HL-60/S4 treated with retinoic acid at 250 ng/mL for 4 days and 3 days (cell line): ENCODE results near the gene GTPBP6.
"Not testable (repeated sequence)": the region's sequence is repeated elsewhere in the genome, so short reads cannot be mapped to it uniquely, and the experiment has no call there.

ENCODE experiments used
- in situ Hi-C: fragments of 300-500 bp; cut with MboI; formaldehyde crosslinking; loops from 2 replicates; pipeline ENCODE4 v1.7.0; 2022; ENCODE audit warnings: low sequenced_read_pairs

The GTPBP6 gene

DNA sequence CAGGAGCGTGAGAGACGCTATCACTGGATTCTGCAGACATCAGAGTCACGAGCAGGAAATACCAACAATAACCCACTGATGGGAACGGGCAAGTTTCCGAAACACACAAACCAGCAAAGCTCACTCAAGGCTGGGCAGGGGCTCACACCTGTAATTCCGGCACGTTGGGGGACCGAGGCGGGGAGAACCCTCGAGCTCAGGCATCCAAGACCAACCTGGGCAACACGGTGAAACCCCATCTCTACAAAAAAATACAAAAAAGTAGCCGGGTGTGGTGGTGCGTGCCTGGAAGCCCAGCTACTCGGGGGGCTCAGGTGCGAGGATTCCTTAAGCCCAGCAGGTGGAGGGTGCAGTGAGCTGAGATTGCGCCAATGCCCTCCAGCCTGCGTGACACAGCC, 17.2 kb upstream of the GTPBP6 start:
- in situ Hi-C loops: no loop called here

- in situ Hi-C loops: no loop called here
These were observed 16.6 kb upstream of the GTPBP6 start for GRCh38 chrX:334971-335757.

GRCh38 chrX:334331-334891, 15.8 kb upstream of the GTPBP6 start:
- in situ Hi-C loops: no loop called here

- in situ Hi-C loops: no loop called here
These were observed 15.2 kb upstream of the GTPBP6 start for GRCh38 chrX:333611-334311.

DNA sequence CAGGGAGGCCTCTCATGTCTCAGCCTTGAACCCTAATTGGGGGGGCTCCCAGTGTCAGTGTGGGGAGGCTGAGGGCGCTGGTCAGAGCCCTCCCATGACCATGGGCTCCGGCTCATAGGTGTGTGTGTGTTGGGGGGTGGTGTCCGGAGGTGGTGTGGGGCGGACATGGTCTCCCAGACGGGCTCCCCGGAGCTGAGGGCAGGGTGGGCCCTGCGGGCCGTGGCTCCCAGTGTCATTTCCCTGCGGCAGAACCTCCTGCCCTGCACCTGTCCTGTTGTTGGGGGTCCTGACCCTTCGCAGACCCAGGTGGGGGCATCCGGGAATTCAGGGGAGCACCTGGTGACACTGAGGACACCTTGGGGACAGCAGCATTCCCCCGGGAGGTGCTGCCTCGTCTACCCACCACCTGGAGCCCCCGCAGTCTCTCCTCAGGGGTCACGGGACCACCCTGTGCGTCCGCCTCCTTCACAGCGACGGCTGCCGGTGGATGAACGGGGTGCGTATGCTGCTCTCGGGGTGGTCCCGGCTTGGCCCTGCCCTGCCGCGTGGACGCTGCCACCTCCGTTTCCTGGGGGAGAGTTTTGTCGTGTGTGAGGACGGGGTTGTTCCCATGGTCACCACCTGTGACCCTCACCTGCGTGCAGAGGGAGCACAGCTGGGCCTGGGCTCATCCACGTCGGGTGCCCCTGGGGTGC, 14.5 kb upstream of the GTPBP6 start:
- in situ Hi-C loops: no loop called here

GRCh38 chrX:332496-332860, 13.9 kb upstream of the GTPBP6 start:
- in situ Hi-C loops: no loop called here

- in situ Hi-C loops: no loop called here
These were observed 13.4 kb upstream of the GTPBP6 start for GRCh38 chrX:331825-332495.

DNA sequence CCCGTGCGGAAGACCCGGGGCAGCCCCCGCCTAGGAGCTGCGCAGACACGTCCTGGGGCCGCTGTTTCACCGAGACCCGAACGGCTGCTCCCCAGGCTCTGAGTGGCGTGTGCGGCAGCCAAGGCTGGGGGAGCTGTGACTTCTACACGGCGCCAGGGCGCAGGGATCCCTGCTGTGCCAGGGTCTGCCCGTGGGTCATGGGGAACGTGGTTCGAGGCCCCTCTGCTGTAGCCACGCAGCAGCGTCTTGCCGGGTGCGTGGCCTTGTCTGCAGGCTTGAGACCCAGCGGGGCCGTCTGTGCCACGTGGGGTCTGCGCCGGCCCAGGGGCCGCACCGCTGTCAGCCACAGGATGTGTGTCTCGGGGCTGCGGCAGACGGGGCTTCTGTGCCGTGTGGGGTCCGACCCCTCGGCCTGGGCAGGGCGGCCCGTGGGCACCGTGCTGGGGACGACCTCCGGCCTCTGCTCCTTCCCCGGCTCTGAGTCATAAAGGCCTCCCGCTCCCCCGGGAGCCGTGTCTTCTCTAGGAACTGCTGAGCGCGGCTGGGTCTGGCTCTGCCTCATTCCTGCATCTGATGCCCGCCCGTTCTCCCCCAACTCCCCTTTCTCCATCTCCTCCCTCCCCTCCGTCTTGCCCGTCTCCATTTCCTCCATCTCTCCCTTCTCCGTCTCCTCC, 12.7 kb upstream of the GTPBP6 start:
- in situ Hi-C loops: no loop called here

DNA sequence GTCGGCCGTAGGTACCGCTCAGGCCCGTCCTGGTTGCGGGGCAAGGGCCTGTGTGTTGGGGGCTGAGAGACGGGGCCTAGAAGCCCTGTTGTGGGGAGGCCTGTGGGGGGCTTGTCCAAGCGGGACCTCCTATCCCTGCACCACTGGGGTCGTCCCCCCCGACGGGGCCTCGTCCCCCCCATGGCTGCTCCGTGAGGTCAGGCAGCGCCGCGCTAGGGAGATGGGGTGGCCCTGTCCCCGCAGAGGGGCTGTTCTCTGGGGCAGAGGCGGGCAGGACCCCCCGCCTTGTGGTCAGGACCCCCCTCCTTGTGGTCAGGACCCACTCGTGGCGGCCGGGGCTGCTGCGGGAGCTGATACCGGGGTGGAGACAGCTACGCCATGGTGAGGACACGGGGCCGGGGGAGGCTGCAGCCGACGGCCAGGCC, 12.1 kb upstream of the GTPBP6 start:
- in situ Hi-C loops: no loop called here

GRCh38 chrX:330141-330725, 11.6 kb upstream of the GTPBP6 start:
- in situ Hi-C loops: not testable (repeated sequence)

DNA sequence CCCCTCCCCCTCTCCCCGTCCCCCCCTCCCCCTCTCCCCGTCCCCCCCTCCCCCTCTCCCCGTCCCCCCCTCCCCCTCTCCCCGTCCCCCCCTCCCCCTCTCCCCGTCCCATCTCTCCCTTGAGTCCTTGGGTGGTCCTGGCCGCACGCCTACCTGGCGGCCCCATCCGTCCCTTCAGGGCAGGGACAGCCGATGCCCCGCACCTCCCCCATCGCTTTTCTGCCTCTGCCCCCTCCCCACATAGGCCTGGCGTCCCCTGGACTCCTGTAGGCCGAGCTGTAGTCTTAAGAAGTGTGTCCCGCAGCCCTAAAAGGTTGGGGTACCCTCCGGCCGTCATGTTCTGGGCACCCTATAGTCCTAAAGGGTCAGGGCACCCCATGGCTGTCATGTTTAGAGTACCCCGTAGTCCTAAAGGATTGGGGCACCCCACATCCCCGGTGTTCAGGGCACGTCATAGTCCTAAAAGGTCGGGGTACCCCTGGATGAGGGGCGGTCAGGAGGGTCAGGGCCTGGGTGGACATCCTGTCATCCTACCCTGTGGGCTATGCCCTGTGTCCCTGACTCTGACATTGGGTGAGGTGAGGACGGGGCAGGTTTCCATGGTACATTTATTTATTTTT, 10.8 kb upstream of the GTPBP6 start:
- in situ Hi-C loops: no loop called here

DNA sequence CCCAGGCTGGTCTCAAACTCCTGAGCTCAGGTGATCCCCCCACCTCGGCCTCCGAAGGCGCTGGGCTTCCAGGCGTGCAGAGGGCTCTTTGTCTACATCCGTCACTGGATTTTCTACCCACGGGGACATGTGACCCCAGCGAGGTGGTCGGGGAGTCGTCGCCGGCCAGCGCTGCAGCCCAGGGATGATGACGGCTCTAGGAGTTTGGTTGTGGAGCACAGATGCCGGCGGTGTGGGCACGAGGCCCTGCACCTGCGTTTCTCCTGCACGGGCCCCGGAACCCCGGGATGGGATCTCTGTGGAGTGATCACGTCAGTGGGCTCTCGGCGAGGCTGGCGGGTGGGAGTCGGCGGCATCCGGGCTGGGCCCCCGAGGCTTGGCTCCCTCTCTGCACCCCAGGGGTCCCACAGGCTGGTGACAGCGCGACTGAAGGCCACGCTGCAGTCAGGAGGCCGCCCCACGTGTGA, 9.1 kb upstream of the GTPBP6 start:
- in situ Hi-C loops: no loop called here

- in situ Hi-C loops: not testable (repeated sequence)
These were observed 6.1 kb upstream of the GTPBP6 start for GRCh38 chrX:324664-325063.

DNA sequence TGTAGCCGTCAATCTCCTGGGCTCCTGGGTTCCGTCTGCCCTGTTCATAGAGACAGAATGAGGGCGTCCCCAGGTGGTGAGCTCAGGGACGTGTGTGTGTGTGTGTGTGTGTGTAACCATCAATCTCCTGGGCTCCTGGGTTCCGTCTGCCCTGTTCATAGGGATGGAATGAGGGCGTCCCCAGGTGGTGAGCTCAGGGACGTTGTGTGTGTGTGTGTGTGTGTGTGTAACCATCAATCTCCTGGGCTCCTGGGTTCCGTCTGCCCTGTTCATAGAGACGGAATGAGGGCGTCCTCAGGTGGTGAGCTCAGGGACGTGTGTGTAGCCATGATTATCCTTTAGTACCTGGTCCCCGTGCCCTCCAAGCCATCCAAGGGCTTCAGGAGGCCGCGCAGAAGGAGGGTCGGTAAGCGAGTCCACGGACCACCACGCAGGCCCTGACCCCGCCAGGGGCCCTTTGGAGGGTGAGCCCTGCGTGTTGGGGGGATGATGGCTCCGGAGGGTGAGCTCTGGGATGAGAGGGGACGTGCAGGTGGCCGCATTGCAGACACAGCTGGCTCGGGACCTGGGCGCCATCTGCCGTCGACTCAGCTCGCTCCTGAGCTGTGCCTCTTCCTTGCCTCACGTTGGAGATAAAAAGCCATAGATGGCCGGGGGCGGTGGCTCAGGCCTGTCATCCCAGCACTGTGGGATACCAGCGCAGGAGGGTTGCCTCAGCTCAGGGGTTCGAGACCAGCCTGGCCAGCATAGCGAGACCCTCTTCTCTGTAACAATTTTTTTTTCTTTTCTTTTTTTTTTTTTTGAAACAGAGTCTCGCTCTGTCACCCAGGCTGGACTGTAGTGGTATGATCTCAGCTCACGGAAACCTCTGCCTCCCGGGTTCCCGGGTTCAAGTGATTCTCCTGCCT, 5.4 kb upstream of the GTPBP6 start:
- in situ Hi-C loops: no loop called here

GRCh38 chrX:320126-320783, 1.7 kb upstream of the GTPBP6 start:
- in situ Hi-C loops: no loop called here

DNA sequence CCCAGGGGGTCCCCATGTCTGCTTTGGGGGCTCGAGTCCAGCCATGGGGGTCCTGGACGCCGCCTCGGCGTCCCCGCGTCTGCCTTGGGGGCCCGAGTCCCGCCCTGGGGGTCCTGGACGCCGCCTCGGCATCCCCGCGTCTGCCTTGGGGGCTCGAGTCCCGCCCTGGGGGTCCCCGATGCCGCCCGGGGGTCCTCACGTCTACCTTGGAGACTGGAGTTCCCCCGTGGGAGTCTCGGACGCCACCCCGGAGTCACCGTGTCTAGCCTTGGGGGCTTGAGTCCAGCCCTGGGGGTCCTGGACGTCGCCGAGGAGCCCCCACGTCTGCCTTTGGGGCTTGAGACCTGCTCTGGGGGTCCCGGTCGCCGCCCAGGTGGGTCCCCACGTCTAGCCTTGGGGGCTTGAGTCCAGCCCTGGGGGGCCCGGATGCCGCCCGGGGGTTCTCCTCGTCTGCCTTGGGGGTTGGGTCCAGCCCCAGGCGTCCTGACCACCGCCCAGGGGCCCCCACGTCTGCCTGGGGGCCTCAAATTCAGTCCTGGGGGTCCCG, 1.1 kb upstream of the GTPBP6 start:
- in situ Hi-C loops: no loop called here

DNA sequence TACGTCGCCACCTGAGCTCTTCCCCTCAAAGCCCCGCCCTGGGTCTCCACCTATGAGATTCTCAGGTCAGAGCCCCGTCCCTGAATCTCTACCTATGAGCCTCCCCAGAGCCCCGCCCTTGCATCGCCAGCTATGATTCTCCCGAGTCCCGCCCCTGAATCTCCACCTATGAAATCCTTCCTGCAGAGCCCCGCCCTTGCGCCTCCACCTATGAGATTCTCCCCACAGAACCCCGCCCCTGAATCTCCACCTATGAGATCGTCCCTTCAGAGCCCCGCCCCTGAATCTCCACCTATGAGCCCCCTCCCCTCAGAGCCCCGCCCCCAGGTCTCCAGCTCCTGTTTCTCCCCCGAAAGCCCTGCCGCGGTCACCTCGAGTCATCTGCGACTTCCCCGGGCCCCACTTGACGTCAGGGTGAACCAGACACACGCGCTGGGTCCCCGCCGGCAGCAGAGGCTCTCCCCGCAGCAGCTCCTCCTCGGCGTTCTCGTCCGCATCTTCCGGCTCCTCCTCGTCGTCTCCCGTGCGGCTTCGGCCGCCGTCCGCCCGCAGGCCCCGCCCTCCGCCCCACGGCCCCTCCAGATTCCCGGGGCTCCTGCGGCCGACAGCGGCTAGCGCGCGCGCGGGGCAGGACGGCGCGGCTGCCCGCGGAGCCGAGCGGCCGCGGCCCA, 393 bp downstream of the GTPBP6 start:
- in situ Hi-C loops: no loop called here
